Left renal pelvis (tissue), 4 donors: ENCODE results near the gene GPATCH4. TPM values are rescaled to one million over a fixed set of nuclear protein-coding genes. Genes with fewer than 3 reads are reported as not detected.

ENCODE experiments used
- DNase-seq, 4 donors: peaks; one replicate each; pipeline ENCODE4 v3.0.0-alpha.2; 2013; ENCODE audit warnings: low read depth in 4 of 4, low spot score in 3 of 4
- polyA plus RNA-seq, 4 donors: library from polyadenylated mRNA; unstranded; fragments of 120-200 nt; gene quantifications; one replicate each; pipeline ENCODE4 v1.2.1, GENCODE V29; 2013; ENCODE audit not compliant: insufficient read length in 4 of 4

Gene GPATCH4
- polyA plus RNA-seq, 4 donors = 20.5 to 35.1 (median 32.8) TPM

- DNase-seq = no peak
These were observed 48.8 kb downstream of the GPATCH4 start for GRCh38 chr1:156552518-156552917.

GRCh38 chr1:156551869-156552268 lies 49.4 kb downstream of the GPATCH4 start:
- DNase-seq = no peak

GRCh38 chr1:156551066-156551643 lies 50.1 kb downstream of the GPATCH4 start:
- no peak for DNase-seq

- DNase-seq = no peak
These were observed 50.9 kb downstream of the GPATCH4 start for GRCh38 chr1:156550346-156550745.

- DNase-seq = no peak
These were observed 51.4 kb downstream of the GPATCH4 start for GRCh38 chr1:156549831-156550230.

- DNase-seq = no peak
These were observed 51.9 kb downstream of the GPATCH4 start for GRCh38 chr1:156549390-156549789.

- no peak for DNase-seq
These were observed 53.3 kb downstream of the GPATCH4 start for GRCh38 chr1:156547982-156548381.

GRCh38 chr1:156547434-156547833 lies 53.8 kb downstream of the GPATCH4 start:
- DNase-seq = no peak

GRCh38 chr1:156546267-156546666 lies 55.0 kb downstream of the GPATCH4 start:
- DNase-seq = no peak

- DNase-seq = no peak
These were observed 56.6 kb downstream of the GPATCH4 start for GRCh38 chr1:156544592-156545102.

Other genes with a start within 250 kb of the GPATCH4 start
- gene RHBG, start 232.3 kb downstream of the GPATCH4 start, polyA plus RNA-seq = 10 to 100 TPM in 3 of 4 donors, under 1 TPM in 1; 0.26 to 26.3 (median 10.4) TPM
- gene MEF2D, start 100.7 kb downstream of the GPATCH4 start, polyA plus RNA-seq = 10 to 100 TPM; 21.1 to 30.2 (median 24.2) TPM
- gene IQGAP3, start 28.9 kb downstream of the GPATCH4 start, polyA plus RNA-seq = 10 to 100 TPM; 11.6 to 15.7 (median 13.6) TPM
- gene TTC24, start 21.8 kb downstream of the GPATCH4 start, polyA plus RNA-seq = 1 to 10 TPM in 2 of 4 donors, under 1 TPM in 2; 0.79 to 2.0 (median 1.1) TPM
- gene NAXE, start 9.7 kb downstream of the GPATCH4 start, polyA plus RNA-seq = 10 to 100 TPM; 53.7 to 75.2 (median 74.5) TPM
- gene HAPLN2, start 17.9 kb upstream of the GPATCH4 start, polyA plus RNA-seq = under 1 TPM; 0.16 to 0.63 (median 0.28) TPM
- gene BCAN, start 40.6 kb upstream of the GPATCH4 start, polyA plus RNA-seq = under 1 TPM; 0.21 to 0.82 (median 0.36) TPM
- 100 to 1,000 TPM in 3 of 4 donors, 10 to 100 TPM in 1; 55.8 to 159 (median 147) TPM for gene NES, start 75.9 kb upstream of the GPATCH4 start, polyA plus RNA-seq
- 100 to 1,000 TPM in 2 of 4 donors, 10 to 100 TPM in 2; 96.4 to 313 (median 105) TPM for gene CRABP2, start 104.1 kb upstream of the GPATCH4 start, polyA plus RNA-seq
- gene METTL25B, start 127.0 kb upstream of the GPATCH4 start, polyA plus RNA-seq = 10 to 100 TPM; 29.3 to 49.2 (median 31.7) TPM
- 10 to 100 TPM; 39.0 to 46.1 (median 43.7) TPM for gene ISG20L2, start 127.3 kb upstream of the GPATCH4 start, polyA plus RNA-seq
- 10 to 100 TPM; 45.8 to 72.7 (median 66.1) TPM for gene MRPL24, start 139.6 kb upstream of the GPATCH4 start, polyA plus RNA-seq
- gene HDGF, start 150.2 kb upstream of the GPATCH4 start, polyA plus RNA-seq = 100 to 1,000 TPM; 174 to 284 (median 268) TPM
- gene PRCC, start 166.1 kb upstream of the GPATCH4 start, polyA plus RNA-seq = 100 to 1,000 TPM in 3 of 4 donors, 10 to 100 TPM in 1; 94.8 to 133 (median 117) TPM
- gene SH2D2A, start 215.4 kb upstream of the GPATCH4 start, polyA plus RNA-seq = 1 to 10 TPM in 2 of 4 donors, under 1 TPM in 2; 0.60 to 2.3 (median 0.95) TPM